Endothelial cell of umbilical vein (primary cell): ENCODE results near the gene BPI. TPM values are rescaled to one million over a fixed set of nuclear protein-coding genes. Genes with fewer than 3 reads are reported as not detected.

Experiments
- BruUV-seq: library from RNA; stranded (reverse); fragments of 400-500 nt; replicated peaks from 2 replicates; lab custom pipeline; 2021; lab: Mats Ljungman, UMichigan
- CTCF ChIA-PET: fragments of 300-600, 350-600 bp; sonication (Branson Sonifier 250); formaldehyde crosslinking; loops from one replicate; lab custom pipeline; 2021; ENCODE audit warnings: antibody characterized with exemption, inconsistent platforms; lab: Charles Lee
- POLR2A ChIA-PET: fragments of 300-600, 350-600 bp; sonication (Branson Sonifier 250); formaldehyde crosslinking; loops from one replicate; lab custom pipeline; 2021; ENCODE audit warnings: antibody characterized with exemption, inconsistent platforms; lab: Charles Lee
- DNase-seq: peaks from one replicate; pipeline ENCODE4 v3.0.0-alpha.2; 2011; ENCODE audit warnings: low read depth, low spot score
- FAIRE-seq: peaks from 2 replicates; lab custom pipeline; 2011; peaks lifted over from hg19 to GRCh38; lab: Jason Lieb, UNC
- H2AFZ ChIP-seq: 2 replicates; pipeline ENCODE4 v1.6.0; 2012; ENCODE audit warnings: low read depth, low read length, control low read depth, inconsistent platforms
- H3K27ac ChIP-seq: 2 replicates; pipeline ENCODE4 v1.5.1; 2011; ENCODE audit warnings: low read depth, mild to moderate bottlenecking, control low read depth, low read length, moderate library complexity; ENCODE audit not compliant: insufficient read depth
- H3K27me3 ChIP-seq, 2 experiments: 2 replicates each; pipeline versions ENCODE4 v1.6.0 to v1.6.1; 2011; ENCODE audit warnings: low read length in 2 of 2, mixed read lengths in 1 of 2; ENCODE audit not compliant: control insufficient read depth in 2 of 2, insufficient read depth in 2 of 2
- H3K36me3 ChIP-seq, 2 experiments: 2 replicates in 1 of 2; 3 replicates in 1 of 2; pipeline ENCODE4 v1.5.1; 2011; ENCODE audit warnings: low read length in 2 of 2, mild to moderate bottlenecking in 1 of 2, moderate library complexity in 1 of 2; ENCODE audit not compliant: control insufficient read depth in 2 of 2, insufficient read depth in 2 of 2; ENCODE audit errors: extremely low read depth in 1 of 2
- H3K4me1 ChIP-seq: 3 replicates; pipeline ENCODE4 v1.5.1; 2011; ENCODE audit warnings: mild to moderate bottlenecking, low read length; ENCODE audit not compliant: control insufficient read depth, insufficient read depth; ENCODE audit errors: extremely low read depth
- H3K4me2 ChIP-seq: 2 replicates; pipeline ENCODE4 v1.6.1; 2011; ENCODE audit warnings: low read length, control low read depth, mixed read lengths; ENCODE audit not compliant: insufficient read depth
- H3K4me3 ChIP-seq, 3 experiments: fragments of 200-600 bp in 1 of 3; sonication (generic), shearing (Covaris generic) in 1 of 3; replicated peaks in 1 of 3; 2 replicates each; pipeline ENCODE4 v1.5.1; 2011 to 2016; ENCODE audit warnings: control low read depth in 3 of 3, low read length in 3 of 3, mild to moderate bottlenecking in 2 of 3, inconsistent platforms in 1 of 3, low read depth in 1 of 3, moderate library complexity in 1 of 3; ENCODE audit not compliant: insufficient read depth in 1 of 3
- H3K79me2 ChIP-seq: 2 replicates; pipeline ENCODE4 v1.6.0; 2012; ENCODE audit warnings: low read length, inconsistent platforms; ENCODE audit not compliant: control insufficient read depth, insufficient read depth
- H3K9ac ChIP-seq: replicated peaks from 2 replicates; pipeline ENCODE3; 2011; ENCODE audit warnings: low read length, control low read depth; ENCODE audit not compliant: insufficient read depth; ENCODE audit errors: extremely low read depth
- H3K9me1 ChIP-seq: replicated peaks from 3 replicates; pipeline ENCODE4 v1.6.0; 2011; ENCODE audit warnings: mild to moderate bottlenecking, low read length; ENCODE audit not compliant: control insufficient read depth, insufficient read depth; ENCODE audit errors: extremely low read depth
- H3K9me3 ChIP-seq: replicated peaks from 2 replicates; pipeline ENCODE4 v1.5.1; 2012; ENCODE audit warnings: low read length, inconsistent platforms; ENCODE audit not compliant: control insufficient read depth, insufficient read depth
- H4K20me1 ChIP-seq: replicated peaks from 2 replicates; pipeline ENCODE3; 2011; ENCODE audit warnings: mild to moderate bottlenecking, low read length; ENCODE audit not compliant: control insufficient read depth, insufficient read depth; ENCODE audit errors: extremely low read depth
- EZH2 ChIP-seq: IDR thresholded peaks from 2 replicates; pipeline ENCODE4 v1.6.1; 2012; ENCODE audit warnings: borderline replicate concordance, low read depth, mild to moderate bottlenecking, moderate library complexity, low read length, inconsistent platforms; ENCODE audit not compliant: severe bottlenecking
- FOS ChIP-seq: IDR thresholded peaks from 2 replicates; pipeline ENCODE4 v1.6.1; 2011; ENCODE audit warnings: mild to moderate bottlenecking, low read length, moderate library complexity, borderline replicate concordance; ENCODE audit not compliant: insufficient read depth
- GATA2 ChIP-seq: IDR thresholded peaks from 2 replicates; pipeline ENCODE4 v1.7.0; 2011; ENCODE audit warnings: low read depth, mild to moderate bottlenecking, moderate library complexity, mixed read lengths, low read length; ENCODE audit not compliant: insufficient read length, insufficient read depth
- JUN ChIP-seq: IDR thresholded peaks from 2 replicates; pipeline ENCODE4 v1.6.1; 2011; ENCODE audit warnings: borderline replicate concordance, low read depth; ENCODE audit not compliant: insufficient read length, insufficient read depth
- MYC ChIP-seq: IDR thresholded peaks from one replicate; pipeline ENCODE4 v1.6.1; 2011; ENCODE audit warnings: mild to moderate bottlenecking, low read depth, low read length
- POLR2A ChIP-seq: IDR thresholded peaks from 2 replicates; pipeline ENCODE4 v1.6.1; 2012; ENCODE audit warnings: low read depth, mild to moderate bottlenecking, control low read depth, low read length
- POLR2AphosphoS5 ChIP-seq: IDR thresholded peaks from 2 replicates; pipeline ENCODE4 v1.6.1; 2012; ENCODE audit warnings: low read depth, mild to moderate bottlenecking, control low read depth, low read length, moderate library complexity; ENCODE audit not compliant: insufficient read depth
- dilution Hi-C: fragments of 300-500 bp; cut with MboI; formaldehyde crosslinking; loops from one replicate; pipeline ENCODE4 v1.15.0; 2019; ENCODE audit warnings: low sequenced_read_pairs; ENCODE audit not compliant: extremely low pct_ligation_motif_present
- intact Hi-C: fragments of 100-400 bp; cut with micrococcal nuclease; formaldehyde crosslinking; loops from one replicate; pipeline ENCODE4 v1.10.0; 2022
- polyA plus RNA-seq, 4 experiments: library from polyadenylated mRNA; depleted of rRNA in 3 of 4; stranded (reverse) in 3 of 4; unstranded in 1 of 4; fragments of >200 nt; gene quantifications; 2 replicates each; pipeline versions ENCODE4 v1.2.1 to v1.2.3, GENCODE V29; 2011 to 2012; ENCODE audit warnings: missing spikeins in 1 of 4
- total RNA-seq: library from RNA; stranded (reverse); gene quantifications from 2 replicates; pipeline ENCODE4 v1.2.3, GENCODE V29; 2021
- TF ChIP-seq, protein P1 (sequence below), 2 donors: IDR thresholded peaks; 1 replicate in 1 of 2; 2 replicates in 1 of 2; pipeline ENCODE4 v1.5.1; 2011; ENCODE audit warnings: low read length in 2 of 2, mild to moderate bottlenecking in 2 of 2, moderate library complexity in 2 of 2, control low read depth in 1 of 2, inconsistent platforms in 1 of 2, low read depth in 1 of 2; ENCODE audit not compliant: insufficient read depth in 1 of 2; ENCODE audit errors: extremely low read depth in 1 of 2

BPI gene
- total and polyA plus RNA-seq, 2 donors (not counting 3 experiments of a cell fraction or from before 2014, with no cell fraction given): not detected

DNA sequence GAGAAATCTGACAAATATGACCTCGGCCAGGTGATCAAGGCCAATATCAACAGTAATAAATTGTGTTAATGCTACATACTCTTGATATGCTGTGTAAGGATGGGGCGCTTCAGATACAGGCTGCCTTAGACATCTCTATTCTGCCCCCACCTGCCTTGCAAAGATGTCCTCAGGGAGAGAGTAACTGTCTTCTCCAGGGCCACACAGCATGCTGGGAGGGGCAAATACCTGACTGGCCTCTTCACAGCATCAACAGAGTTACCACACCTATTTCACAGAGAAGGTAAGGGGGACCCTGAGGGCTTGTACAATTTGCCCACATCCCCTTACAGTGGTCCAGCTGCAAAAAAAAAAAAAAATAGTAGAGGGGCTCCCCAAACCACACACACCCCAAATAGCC is 26.3 kb upstream of the BPI start:
- H3K4me3 ChIP-seq: no peak overlapping the region
- H3K27me3 ChIP-seq: no peaks in the 10 kb centered on the region
- no peaks in the 10 kb centered on the region for H4K20me1 ChIP-seq
- no peak overlapping the region for H3K4me2 ChIP-seq
- H3K79me2 ChIP-seq: no peaks in the 10 kb centered on the region
- intact Hi-C loops (loop anchor here (5.0 kb wide), 1 partner anchor 110 kb away; the partner anchor contains the start of gene TGM2), dilution Hi-C loops (no loop called here)
- no peaks in the 10 kb centered on the region for H3K9me3 ChIP-seq
- no peak for TF ChIP-seq FOS
- no peak for TF ChIP-seq EZH2
- TF ChIP-seq POLR2A: no peak
- no peak for TF ChIP-seq POLR2AphosphoS5
- TF ChIP-seq GATA2: no peak
- TF ChIP-seq, protein P1, sequence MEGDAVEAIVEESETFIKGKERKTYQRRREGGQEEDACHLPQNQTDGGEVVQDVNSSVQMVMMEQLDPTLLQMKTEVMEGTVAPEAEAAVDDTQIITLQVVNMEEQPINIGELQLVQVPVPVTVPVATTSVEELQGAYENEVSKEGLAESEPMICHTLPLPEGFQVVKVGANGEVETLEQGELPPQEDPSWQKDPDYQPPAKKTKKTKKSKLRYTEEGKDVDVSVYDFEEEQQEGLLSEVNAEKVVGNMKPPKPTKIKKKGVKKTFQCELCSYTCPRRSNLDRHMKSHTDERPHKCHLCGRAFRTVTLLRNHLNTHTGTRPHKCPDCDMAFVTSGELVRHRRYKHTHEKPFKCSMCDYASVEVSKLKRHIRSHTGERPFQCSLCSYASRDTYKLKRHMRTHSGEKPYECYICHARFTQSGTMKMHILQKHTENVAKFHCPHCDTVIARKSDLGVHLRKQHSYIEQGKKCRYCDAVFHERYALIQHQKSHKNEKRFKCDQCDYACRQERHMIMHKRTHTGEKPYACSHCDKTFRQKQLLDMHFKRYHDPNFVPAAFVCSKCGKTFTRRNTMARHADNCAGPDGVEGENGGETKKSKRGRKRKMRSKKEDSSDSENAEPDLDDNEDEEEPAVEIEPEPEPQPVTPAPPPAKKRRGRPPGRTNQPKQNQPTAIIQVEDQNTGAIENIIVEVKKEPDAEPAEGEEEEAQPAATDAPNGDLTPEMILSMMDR (IDR thresholded peaks at IDR 0.05; ENCODE audit: extremely low read depth in 1 of 2, insufficient read depth in 1 of 2, low read depth in 1 of 2, low read length in 2 of 2): no peak
- no peak for TF ChIP-seq JUN
- no peak for TF ChIP-seq MYC
- H3K4me1 ChIP-seq: peaks cover 26% of the 10 kb centered on the region
- FAIRE-seq (no peak), DNase-seq (no peak)
- CTCF ChIA-PET: interaction anchor here (1.1 to 2.9 kb wide), 2 partner anchors 23 to 48 kb away, joined by 3 to 9 read pairs; no protein-coding TSS in a partner anchor
- H3K9me1 ChIP-seq: no peaks in the 10 kb centered on the region
- POLR2A ChIA-PET: no interaction called here
- H3K36me3 ChIP-seq: no peaks in the 10 kb centered on the region
- BruUV-seq: no TSS peak
- H2AFZ ChIP-seq: no peak overlapping the region
- H3K27ac ChIP-seq: no peak overlapping the region
- H3K9ac ChIP-seq: no peak overlapping the region
